A549 (cell line): ENCODE measurements around the gene CD180.

Source experiments
- CTCF ChIP-seq: fragments of >200 bp; sonication (Bioruptor Twin); formaldehyde crosslinking; IDR thresholded peaks from 3 replicates; pipeline ENCODE4 v1.5.1; 2016
- ELK1 ChIP-seq: fragments of 150-350 bp; IDR thresholded peaks from 2 replicates; pipeline ENCODE4 v1.6.1; 2014; ENCODE audit warnings: low read depth, mild to moderate bottlenecking, low read length
- EP300 ChIP-seq, 2 experiments: fragments of >200 bp; sonication (Bioruptor Twin); formaldehyde crosslinking; IDR thresholded peaks; 2 replicates in 1 of 2; 3 replicates in 1 of 2; pipeline ENCODE4 v1.6.1; 2016 to 2017
- JUNB ChIP-seq: fragments of >200 bp; sonication (Bioruptor Twin); formaldehyde crosslinking; IDR thresholded peaks from 2 replicates; pipeline ENCODE4 v1.6.1; 2016
- KDM1A ChIP-seq: fragments of 200-600 bp; sonication (generic); IDR thresholded peaks from 2 replicates; pipeline ENCODE4 v1.6.1; 2016; ENCODE audit warnings: low read depth, mild to moderate bottlenecking
- MAFK ChIP-seq: fragments of 450-650 bp; IDR thresholded peaks from 2 replicates; pipeline ENCODE4 v1.6.1; 2014; ENCODE audit not compliant: partially characterized antibody
- POLR2A ChIP-seq: IDR thresholded peaks from 2 replicates; pipeline ENCODE4 v1.6.1; 2012; ENCODE audit warnings: mild to moderate bottlenecking, low read length
- ZFP36 ChIP-seq: fragments of 450-650 bp; IDR thresholded peaks from 2 replicates; pipeline ENCODE4 v1.6.1; 2014; ENCODE audit warnings: borderline replicate concordance; ENCODE audit not compliant: partially characterized antibody

- TF ChIP-seq CTCF = no peak
- no peak for TF ChIP-seq ELK1
- TF ChIP-seq ZFP36 = no peak
- no peak for TF ChIP-seq KDM1A
- no peak for TF ChIP-seq EP300 (IDR thresholded peaks at IDR 0.05)
- TF ChIP-seq POLR2A = no peak
- no peak for TF ChIP-seq MAFK
- TF ChIP-seq JUNB = no peak
Measured at GRCh38 chr5:67192719-67193438, 3.7 kb downstream of the CD180 start.
